B cell (primary cell): Measurements from ENCODE around the gene PCDHGC3.

Experiments used
- CTCF ChIP-seq: fragments of 200-600 bp; IDR thresholded peaks from one replicate; pipeline ENCODE4 v1.8.0; 2022; ENCODE audit warnings: antibody characterized with exemption, mild to moderate bottlenecking
- EZH2 ChIP-seq: IDR thresholded peaks from 2 replicates; pipeline ENCODE4 v1.6.1; 2012; ENCODE audit warnings: borderline replicate concordance, low read depth, mild to moderate bottlenecking, moderate library complexity, low read length; ENCODE audit not compliant: insufficient read depth, poor library complexity, severe bottlenecking

- no peak for TF ChIP-seq CTCF
- no peak for TF ChIP-seq EZH2
These were observed 10.4 kb upstream of the PCDHGC3 start for GRCh38 chr5:141465351-141465750.
